Bone marrow (tissue), 2 donors: ENCODE results near the gene PDCD7.
"Not testable (repeated sequence)": the region's sequence is repeated elsewhere in the genome, so short reads cannot be mapped to it uniquely, and the experiment has no call there.

ENCODE experiments used
- DNase-seq, 2 donors: peaks; one replicate each; lab custom pipeline; 2025; lab: John Stamatoyannopoulos, UW

The PDCD7 gene

GRCh38 chr15:65115542-65115941 is 18.1 kb downstream of the PDCD7 start:
- no peak for DNase-seq

- no peak for DNase-seq
These were observed 18.5 kb downstream of the PDCD7 start, which contains the start of gene UBAP1L for GRCh38 chr15:65115086-65115485. UBAP1L (minus strand) TSS chr15:65115200; CDS start chr15:65106215, 8,985 bp downstream.

GRCh38 chr15:65110676-65111292 is 22.8 kb downstream of the PDCD7 start:
- DNase-seq: no peak

GRCh38 chr15:65106011-65106590 is 27.5 kb downstream of the PDCD7 start:
- DNase-seq: no peak

- no peak for DNase-seq
These were observed 28.6 kb downstream of the PDCD7 start for GRCh38 chr15:65105038-65105437.

- no peak for DNase-seq
These were observed 30.7 kb downstream of the PDCD7 start for GRCh38 chr15:65102912-65103311.

DNA sequence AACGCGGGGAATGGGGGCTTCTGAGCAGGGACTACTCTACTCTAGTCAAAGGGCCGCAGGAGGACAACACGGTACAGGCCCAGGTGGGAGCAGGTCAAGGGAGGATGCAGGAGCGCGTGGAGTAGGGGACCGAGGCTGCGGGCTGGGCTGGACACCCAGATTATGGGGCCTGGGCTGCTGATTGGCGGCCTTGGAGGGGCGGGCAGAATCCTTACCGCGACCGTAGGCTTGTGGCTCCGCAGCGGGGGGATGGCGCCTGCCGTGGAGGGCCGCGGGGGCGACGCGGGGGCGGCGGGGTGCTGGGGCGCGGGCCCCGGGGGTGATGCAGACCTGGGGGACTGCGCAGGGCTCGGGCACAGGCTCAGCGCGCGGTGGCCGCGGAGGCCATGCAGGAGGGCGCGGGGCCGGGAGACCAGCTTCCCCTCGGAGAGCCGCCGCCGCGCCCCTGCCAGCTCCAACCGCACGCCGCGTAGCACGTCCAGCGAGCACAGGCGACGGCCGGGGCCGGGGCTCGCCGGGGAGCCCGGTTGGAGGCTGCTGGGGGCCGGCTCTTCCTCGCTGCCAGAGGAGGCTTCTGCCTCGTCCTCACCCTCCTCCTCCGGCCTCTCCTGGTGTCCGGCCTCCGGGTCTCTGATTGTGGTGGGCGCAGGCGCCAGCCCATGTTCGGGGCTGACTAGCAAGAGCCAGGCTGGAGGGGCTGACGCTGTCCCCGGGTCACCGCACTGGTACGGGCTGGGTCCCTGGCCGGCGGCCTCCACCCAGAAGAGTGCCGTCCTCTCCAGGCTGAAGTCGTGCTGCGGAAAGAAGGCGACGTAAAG is 31.5 kb downstream of the PDCD7 start:
- DNase-seq: no peak

DNA sequence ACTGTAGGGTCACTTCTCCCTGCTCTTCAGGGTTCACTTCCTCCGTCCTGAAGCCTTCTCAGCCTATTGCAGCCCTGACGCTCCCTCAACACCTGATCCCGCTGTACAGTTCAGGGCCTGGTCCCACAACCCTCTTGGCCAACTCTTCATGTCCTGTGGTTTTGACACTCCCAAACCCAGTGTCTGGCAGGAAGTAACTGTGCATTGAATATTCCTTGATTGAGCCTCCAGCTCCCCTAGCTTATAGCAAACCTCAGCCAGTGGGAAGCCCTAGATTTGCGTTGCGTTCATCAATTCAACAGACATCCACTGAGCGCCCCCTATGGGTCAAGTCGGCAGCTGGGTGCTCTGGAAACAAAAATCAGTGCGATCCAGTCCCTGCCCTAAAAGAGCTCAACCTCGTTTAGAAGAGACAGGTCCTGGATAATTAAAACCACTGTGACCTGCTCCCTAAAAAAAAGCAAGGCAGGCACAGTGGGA is 32.2 kb downstream of the PDCD7 start:
- peak; percentile 16 to 21 for DNase-seq

GRCh38 chr15:65100442-65100841 is 33.2 kb downstream of the PDCD7 start:
- DNase-seq: no peak

DNA sequence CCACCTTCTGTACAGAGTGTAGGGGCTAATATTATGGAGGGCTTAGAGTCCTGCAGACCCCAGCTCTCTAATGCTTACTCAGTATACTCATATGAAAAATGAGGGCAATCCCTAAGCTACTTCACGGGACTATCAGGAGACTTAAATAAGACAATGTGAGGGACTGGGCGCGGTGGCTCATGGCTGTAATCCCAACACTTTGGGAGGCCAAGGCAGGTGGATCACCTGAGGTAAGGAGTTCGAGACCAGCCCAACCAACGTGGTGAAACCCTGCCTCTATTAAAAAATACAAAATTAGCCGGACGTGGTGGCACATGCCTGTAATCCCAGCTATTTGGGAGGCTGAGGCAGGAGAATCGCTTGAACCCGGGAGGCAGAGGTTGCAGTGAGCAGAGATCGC is 33.8 kb downstream of the PDCD7 start:
- DNase-seq: not testable (repeated sequence)

DNA sequence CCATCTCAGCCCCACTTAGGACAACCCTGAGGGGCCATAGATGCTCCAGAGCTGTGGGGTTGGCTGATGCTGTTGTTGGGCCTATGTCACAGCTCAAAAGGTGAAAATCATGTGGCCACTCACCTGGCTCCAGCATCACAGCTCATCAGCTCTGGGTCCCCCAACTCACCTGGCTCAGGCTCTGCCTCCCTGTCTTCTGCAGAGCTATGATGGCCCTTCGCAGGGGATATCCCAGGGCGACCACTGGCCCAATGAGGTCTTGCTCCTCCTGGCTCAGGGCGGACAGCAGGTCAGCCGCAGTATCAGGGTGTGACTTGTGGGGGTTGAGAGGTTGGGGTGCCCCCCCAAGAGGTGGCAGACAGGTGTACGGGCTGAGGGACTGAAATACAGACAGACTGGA is 34.3 kb downstream of the PDCD7 start:
- no peak for DNase-seq

- DNase-seq: no peak
These were observed 35.9 kb downstream of the PDCD7 start for GRCh38 chr15:65097651-65098263.

DNA sequence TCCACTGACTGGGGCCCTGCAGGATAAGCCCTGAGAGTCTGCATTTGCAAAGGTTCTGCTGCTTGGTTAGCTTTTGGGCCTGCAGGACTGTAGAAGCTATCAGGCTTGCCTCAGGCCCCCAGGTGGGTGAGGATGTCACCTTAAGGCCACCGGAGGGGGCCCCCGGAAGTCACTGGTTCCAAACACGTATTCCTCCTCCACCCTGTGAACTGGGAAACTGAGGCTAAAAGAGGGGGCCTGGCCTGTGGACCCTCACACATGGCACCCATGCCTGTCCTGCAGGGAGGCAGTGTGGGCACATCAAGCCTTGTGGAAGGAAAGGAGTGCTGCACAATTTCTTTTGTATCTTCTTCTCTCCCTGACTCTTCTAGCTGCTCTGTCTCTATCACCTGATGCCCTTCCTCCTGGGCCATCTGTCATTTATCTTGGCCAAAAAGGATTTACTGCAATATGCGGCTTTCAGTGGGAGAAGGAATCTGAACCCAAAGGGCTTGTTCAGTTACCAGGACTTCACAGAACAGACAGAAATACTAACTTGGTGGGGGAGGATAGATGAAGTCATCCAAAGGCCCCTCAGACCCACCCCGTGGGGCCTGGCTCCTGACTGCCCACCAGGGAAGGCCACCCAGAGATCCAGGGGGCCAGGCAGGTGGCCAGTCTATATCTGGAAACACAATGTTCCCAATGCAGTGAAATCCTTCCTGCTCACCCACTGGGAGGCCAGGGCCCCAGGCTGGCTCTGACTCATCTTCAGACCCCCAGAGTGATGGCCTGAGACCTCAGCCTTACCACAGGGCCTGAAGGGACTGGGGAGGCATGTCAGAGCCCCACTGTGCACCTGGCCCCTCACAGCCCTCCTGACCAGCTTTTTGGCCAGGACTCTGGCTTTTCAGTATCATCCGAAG is 36.9 kb downstream of the PDCD7 start:
- DNase-seq: no peak

DNA sequence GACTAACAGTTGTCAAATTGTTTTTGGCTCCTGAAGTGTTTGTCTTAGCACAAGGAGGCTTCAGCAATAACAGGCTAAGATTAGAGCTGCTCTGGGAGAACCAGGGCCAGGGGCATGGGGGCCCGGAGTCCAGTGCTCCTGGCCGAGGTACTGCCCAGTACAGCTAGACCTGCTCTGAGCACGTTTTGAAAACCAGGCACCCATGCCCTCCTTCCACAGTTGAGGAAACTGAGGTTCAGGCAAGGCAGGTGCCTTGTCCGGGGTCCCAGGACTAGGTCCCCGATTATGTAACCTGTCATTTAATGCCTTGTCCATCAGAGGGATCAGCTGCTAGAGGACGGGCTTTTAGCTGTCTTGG is 37.9 kb downstream of the PDCD7 start:
- no peak for DNase-seq

DNA sequence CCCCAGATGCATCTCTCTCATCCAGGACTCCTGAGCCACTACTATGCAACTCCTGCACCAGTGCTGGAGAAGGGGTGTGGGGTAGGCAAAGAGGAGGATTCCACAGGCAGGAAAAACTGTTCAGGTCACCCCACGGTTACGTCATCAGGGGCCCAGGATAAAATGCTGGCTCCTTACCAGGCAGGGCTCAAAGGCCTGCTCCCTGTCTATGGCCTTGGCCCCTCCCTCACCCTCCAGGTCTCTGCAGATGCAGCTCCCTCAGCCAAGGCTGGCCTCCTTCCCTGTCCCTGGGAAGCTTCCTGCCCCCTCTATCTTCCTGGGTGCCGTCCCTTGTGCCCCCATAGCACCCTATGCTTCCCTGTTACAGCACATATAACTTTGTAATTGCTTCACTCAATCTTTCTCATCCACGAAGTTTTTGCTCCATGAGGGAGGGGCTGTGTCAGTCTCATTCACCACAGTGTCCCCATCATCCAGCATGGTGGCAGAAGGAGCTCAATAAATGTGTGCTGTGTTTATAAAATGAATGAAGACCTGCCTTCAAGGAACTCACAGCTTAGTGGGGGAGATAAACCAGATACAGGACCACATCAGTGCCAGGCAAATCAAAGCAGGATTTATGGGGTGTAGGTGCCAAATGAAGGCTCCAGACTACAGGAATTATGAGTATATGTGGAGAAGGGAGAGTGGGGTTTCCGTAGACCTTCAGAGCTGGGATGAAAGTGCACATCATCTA is 38.4 kb downstream of the PDCD7 start:
- DNase-seq: no peak

DNA sequence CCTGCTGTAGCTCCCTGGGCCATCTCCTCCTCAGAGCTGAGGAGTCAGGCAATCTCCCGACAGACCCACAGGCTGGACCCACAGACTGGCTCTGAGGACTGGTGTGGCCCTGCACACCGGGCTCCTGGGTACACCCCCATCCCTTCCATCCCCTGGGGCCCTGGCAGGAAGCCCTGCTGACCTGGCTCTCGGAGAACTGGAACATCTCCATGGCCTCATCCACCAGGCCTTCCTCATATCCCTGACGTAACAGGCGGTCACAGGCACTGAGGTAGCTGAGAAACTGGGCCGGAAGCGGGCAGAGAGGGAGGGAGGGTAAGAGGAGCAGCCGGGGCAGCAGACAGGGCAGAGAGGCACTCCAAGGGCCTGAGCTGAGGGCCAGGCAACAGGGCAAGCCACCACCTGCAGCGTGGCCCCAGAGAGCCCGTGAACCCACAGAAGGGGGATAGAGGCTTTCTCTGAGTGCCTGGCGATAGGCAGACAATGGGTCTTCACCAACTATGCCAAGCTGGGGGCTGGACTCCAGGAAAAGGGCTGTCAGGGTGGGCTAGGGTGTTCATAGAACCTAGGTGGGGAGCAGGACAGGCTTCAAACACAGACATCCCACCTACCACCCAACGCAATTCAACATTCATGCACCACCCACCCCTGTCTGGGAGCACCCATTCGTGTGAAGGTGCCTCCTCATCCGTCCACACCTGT is 39.2 kb downstream of the PDCD7 start:
- no peak for DNase-seq

DNA sequence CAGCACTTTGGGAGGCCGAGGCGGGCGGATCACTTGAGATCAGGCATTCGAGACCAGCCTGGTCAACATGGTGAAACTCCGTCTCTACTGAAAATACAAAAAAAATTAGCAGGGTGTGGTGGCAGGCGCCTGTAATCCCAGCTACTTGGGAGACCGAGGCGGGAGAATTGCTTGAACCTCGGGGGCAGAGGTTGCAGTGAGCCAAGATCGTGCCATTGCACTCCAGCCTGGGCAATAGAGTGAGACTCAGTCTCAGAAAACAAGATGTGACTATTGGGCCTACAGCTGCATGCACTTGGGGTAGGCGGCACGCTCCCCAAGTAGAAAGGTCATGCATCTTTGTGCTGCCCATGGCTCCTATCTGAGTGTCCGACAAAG is 39.8 kb downstream of the PDCD7 start:
- not testable (repeated sequence) for DNase-seq

DNA sequence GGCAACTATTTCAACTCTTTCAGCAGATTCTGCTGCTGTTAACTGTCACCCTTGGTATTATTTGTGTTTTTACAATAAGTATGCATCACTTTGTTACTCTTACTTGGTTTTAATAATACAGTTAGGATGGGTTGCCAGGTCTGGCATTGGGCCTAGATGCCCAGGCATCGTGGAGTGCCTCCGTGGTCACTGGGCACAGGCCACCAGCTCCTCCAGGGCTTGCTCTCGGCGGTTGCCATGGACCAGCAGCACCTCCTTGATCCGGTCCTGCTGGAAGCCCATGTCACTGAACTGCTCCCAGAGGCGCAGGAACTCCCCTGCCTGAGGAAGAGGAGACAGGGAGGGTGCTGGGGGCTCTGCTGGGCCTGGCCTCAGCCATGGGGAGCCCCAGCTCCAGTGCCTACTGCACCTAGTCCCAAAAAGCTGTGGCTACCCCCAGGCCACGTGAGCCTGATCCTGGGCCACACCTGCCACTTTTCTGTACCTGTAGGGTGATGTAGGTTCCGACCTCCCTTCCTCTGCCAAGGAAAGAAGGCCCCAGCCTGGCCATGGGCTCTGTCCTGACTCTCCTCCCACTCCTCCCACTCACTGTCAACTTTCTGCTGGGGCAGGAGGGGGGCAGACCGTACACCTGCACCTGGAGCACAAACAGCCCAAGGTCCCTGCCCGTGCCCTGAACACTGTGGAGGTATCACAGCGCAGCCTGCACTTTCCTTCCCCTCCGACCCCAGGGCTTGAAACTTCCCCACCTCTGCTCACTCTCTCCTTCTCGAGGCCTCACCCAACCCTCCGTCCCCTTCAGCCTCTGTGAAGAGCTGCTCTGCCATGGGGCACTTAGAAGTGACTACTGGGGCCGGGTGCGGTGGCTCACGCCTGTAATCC is 40.5 kb downstream of the PDCD7 start:
- DNase-seq: no peak
